OCI-LY3 (cell line): ENCODE measurements around the gene PTN.
"Not testable (repeated sequence)": the region's sequence is repeated elsewhere in the genome, so short reads cannot be mapped to it uniquely, and the experiment has no call there.

Experiments used
- H2AFZ ChIP-seq: fragments of 200-600, 300-600 bp; shearing (Covaris generic); 2 replicates; pipeline ENCODE4 v1.6.0; 2014; ENCODE audit warnings: antibody characterized with exemption, low read depth, low read length
- H3K27ac ChIP-seq: fragments of 200-600, 300-600 bp; sonication (generic); 2 replicates; pipeline ENCODE4 v1.5.1; 2014; ENCODE audit warnings: mild to moderate bottlenecking, low read length, moderate library complexity, mixed read lengths
- H3K27me3 ChIP-seq: fragments of 200-600, 300-600 bp; sonication (generic); 2 replicates; pipeline ENCODE4 v1.6.1; 2014; ENCODE audit warnings: low read depth, low read length, mixed read lengths
- H3K36me3 ChIP-seq: fragments of 200-600, 300-600 bp; sonication (generic); replicated peaks from 2 replicates; pipeline ENCODE3; 2014; ENCODE audit warnings: low read depth, low read length, mixed read lengths
- H3K4me1 ChIP-seq: fragments of 300-600, 200-600 bp; sonication (generic); 2 replicates; pipeline ENCODE4 v1.6.1; 2014; ENCODE audit warnings: low read length, mixed read lengths
- H3K4me2 ChIP-seq: fragments of 200-600, 300-600 bp; sonication (generic); 2 replicates; pipeline ENCODE4 v1.6.1; 2014; ENCODE audit warnings: low read length, mixed read lengths
- H3K4me3 ChIP-seq: fragments of 300-600, 200-600 bp; sonication (generic); 2 replicates; pipeline ENCODE4 v1.5.1; 2014; ENCODE audit warnings: antibody characterized with exemption, mild to moderate bottlenecking, low read length, moderate library complexity
- H3K79me2 ChIP-seq: fragments of 300-600, 200-600 bp; shearing (Covaris generic); 2 replicates; pipeline ENCODE4 v1.6.1; 2014; ENCODE audit warnings: mild to moderate bottlenecking, low read length, mixed read lengths
- H3K9ac ChIP-seq: fragments of 300-600, 200-600 bp; shearing (Covaris generic); 2 replicates; pipeline ENCODE4 v1.6.0; 2014; ENCODE audit warnings: mild to moderate bottlenecking, low read length, moderate library complexity
- H3K9me3 ChIP-seq: fragments of 200-600, 300-600 bp; shearing (Covaris generic); 2 replicates; pipeline ENCODE4 v1.6.1; 2014; ENCODE audit warnings: low read length, mixed read lengths; ENCODE audit not compliant: insufficient read depth
- H4K20me1 ChIP-seq: fragments of 200-600, 300-600 bp; sonication (generic); 2 replicates; pipeline ENCODE4 v1.6.1; 2016; ENCODE audit warnings: low read length, mixed read lengths; ENCODE audit not compliant: insufficient read depth
- EZH2phosphoT487 ChIP-seq: fragments of 200-600 bp; shearing (Covaris generic); IDR thresholded peaks from 2 replicates; pipeline ENCODE4 v1.6.1; 2018; ENCODE audit warnings: antibody characterized with exemption, mixed run types, low read depth
- TF ChIP-seq, protein P1 (sequence below): fragments of 200-600, 300-600 bp; sonication (generic); IDR thresholded peaks from 2 replicates; pipeline ENCODE4 v1.5.1; 2014; ENCODE audit warnings: antibody characterized with exemption, low read length, low read depth

Gene PTN

DNA sequence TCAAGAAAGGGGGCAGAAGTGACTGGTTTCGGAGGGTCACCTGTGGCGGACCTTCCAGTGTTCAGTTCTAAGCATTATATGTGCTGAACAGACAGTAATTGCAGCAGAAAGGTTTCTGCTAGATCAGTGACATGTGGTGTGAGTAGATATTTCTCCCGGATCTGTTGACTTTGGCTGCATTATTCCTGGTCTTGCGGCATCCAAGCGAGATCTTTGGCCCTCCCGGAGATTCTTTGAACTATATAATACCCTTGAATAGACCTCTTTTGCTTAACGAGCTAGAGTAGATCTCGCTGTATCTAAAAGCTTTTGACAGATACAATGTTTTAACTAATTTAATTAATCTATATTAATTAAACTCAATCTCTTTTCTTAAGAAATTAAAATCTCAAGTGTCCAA is 99.8 kb downstream of the PTN start:
- Histone ChIP-seq H3K27ac (no peak overlapping the region), H3K4me2 (no peak overlapping the region), H2AFZ (no peak overlapping the region), H3K36me3 (no peaks in the 10 kb centered on the region), H3K9ac (no peak overlapping the region), H3K79me2 (no peaks in the 10 kb centered on the region), H4K20me1 (no peaks in the 10 kb centered on the region), H3K27me3 (no peaks in the 10 kb centered on the region), H3K9me3 (no peaks in the 10 kb centered on the region), H3K4me1 (no peaks in the 10 kb centered on the region), H3K4me3 (no peak overlapping the region)
- no peak for TF ChIP-seq EZH2phosphoT487
- TF ChIP-seq, protein P1, sequence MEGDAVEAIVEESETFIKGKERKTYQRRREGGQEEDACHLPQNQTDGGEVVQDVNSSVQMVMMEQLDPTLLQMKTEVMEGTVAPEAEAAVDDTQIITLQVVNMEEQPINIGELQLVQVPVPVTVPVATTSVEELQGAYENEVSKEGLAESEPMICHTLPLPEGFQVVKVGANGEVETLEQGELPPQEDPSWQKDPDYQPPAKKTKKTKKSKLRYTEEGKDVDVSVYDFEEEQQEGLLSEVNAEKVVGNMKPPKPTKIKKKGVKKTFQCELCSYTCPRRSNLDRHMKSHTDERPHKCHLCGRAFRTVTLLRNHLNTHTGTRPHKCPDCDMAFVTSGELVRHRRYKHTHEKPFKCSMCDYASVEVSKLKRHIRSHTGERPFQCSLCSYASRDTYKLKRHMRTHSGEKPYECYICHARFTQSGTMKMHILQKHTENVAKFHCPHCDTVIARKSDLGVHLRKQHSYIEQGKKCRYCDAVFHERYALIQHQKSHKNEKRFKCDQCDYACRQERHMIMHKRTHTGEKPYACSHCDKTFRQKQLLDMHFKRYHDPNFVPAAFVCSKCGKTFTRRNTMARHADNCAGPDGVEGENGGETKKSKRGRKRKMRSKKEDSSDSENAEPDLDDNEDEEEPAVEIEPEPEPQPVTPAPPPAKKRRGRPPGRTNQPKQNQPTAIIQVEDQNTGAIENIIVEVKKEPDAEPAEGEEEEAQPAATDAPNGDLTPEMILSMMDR: no peak

DNA sequence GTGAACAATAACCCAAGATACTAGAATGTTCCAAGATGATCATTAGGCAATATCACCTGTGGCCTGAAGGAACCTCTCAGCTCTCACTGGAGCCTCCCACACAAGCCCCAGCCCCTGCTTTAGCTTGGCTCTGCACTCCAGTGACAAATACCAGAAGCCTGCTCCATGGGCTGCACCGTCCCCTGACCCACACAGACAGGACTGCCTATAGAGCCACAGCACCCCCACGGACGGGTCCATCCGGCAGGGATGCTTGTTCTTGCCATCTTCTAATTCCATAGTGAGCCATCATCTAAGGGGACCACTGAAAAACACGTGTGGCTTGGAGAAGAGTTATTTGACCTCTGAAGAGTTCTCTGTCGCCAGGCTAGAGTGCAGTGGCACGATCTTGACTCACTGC is 100.9 kb downstream of the PTN start:
- Histone ChIP-seq H3K36me3 (no peaks in the 10 kb centered on the region), H3K79me2 (no peaks in the 10 kb centered on the region), H3K9ac (no peak overlapping the region), H3K9me3 (no peaks in the 10 kb centered on the region), H3K4me1 (no peaks in the 10 kb centered on the region), H4K20me1 (no peaks in the 10 kb centered on the region), H3K27ac (no peak overlapping the region), H3K27me3 (no peaks in the 10 kb centered on the region), H2AFZ (no peak overlapping the region), H3K4me2 (no peak overlapping the region), H3K4me3 (no peak overlapping the region)
- TF ChIP-seq, protein P1: no peak

DNA sequence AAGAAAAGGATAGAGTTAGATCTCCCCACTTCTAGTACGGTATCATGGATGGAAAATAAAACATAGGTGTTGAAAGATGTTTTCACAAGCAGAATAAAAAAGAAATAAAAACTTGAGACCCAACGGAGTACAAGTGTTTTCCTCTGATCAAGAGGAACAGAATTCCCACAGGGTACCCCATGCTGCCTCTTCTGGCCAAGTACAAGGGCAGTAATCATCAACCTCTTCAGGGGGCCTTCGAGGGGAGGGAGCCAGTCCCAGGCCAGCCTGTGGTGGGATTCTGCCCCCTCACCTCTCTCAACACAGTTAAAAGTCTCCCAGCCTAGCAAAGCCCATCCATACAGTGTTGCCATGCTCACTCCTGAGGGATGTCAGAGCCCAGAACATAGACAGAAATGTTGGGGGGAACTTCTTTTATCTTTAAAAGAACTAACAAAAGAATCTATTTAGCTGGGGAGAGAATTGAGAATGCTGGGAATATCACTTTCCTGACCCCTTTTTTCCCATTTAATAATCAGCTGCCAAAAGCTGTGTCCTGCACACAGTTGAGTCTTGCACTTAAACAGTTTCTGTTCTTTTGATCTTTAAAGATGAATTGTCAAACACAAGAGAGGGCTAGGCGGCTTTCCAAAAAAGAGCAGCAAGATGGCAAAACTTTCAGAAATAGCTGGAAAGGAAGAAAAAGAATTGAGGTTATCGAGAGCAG is 101.7 kb downstream of the PTN start:
- H2AFZ ChIP-seq: no peak overlapping the region
- no peaks in the 10 kb centered on the region for H3K27me3 ChIP-seq
- no peaks in the 10 kb centered on the region for H3K79me2 ChIP-seq
- TF ChIP-seq EZH2phosphoT487: no peak
- TF ChIP-seq, protein P1: no peak
- H4K20me1 ChIP-seq: no peaks in the 10 kb centered on the region
- no peak overlapping the region for H3K4me3 ChIP-seq
- H3K36me3 ChIP-seq: no peaks in the 10 kb centered on the region
- H3K9ac ChIP-seq: no peak overlapping the region
- no peak overlapping the region for H3K27ac ChIP-seq
- H3K4me1 ChIP-seq: no peaks in the 10 kb centered on the region
- H3K4me2 ChIP-seq: no peak overlapping the region
- H3K9me3 ChIP-seq: no peaks in the 10 kb centered on the region

DNA sequence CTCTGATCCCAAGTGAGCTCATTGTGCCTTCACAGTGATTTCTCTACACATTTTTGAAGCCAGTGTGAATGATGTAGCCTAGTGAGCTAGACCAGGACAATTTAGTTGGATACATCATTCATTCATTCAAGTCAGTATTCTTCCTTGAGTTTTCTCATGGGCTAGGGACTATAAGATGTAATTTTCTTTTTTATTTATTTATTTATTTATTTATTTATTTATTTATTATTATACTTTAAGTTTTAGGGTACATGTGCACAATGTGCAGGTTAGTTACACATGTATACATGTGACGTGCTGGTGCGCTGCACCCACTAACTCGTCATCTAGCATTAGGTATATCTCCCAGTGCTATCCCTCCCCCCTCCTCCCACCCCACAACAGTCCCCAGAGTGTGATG is 104.3 kb downstream of the PTN start:
- H2AFZ ChIP-seq, H3K4me1 ChIP-seq, H3K4me3 ChIP-seq, H3K79me2 ChIP-seq, H3K27me3 ChIP-seq, H3K36me3 ChIP-seq, H4K20me1 ChIP-seq, H3K9me3 ChIP-seq, H3K9ac ChIP-seq, H3K27ac ChIP-seq, H3K4me2 ChIP-seq: not testable (repeated sequence)

DNA sequence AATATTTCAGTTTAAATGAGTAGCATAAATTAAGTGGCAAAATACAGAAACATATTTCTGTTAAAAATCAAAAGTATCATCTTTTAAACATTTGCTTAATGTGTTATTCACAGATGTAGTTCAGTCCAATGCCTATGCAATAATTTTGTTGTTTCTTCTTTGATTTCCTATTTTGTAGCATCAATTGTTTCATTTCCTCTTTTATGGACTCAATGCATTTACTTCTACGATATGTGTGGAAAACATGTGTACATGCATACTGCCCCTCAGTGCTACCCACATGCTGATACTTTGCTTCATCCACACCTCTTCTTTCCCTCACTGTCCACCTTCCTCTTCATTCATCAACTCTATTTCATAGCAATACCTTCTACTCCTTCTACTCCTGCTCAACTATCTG is 108.1 kb downstream of the PTN start:
- Histone ChIP-seq H3K4me1 (no peaks in the 10 kb centered on the region), H3K27ac (no peak overlapping the region), H3K27me3 (no peaks in the 10 kb centered on the region), H3K36me3 (no peaks in the 10 kb centered on the region), H3K4me2 (no peak overlapping the region), H3K9ac (no peak overlapping the region), H3K79me2 (no peaks in the 10 kb centered on the region), H4K20me1 (no peaks in the 10 kb centered on the region), H3K9me3 (no peaks in the 10 kb centered on the region), H3K4me3 (no peak overlapping the region), H2AFZ (no peak overlapping the region)
- TF ChIP-seq, protein P1: no peak
- TF ChIP-seq EZH2phosphoT487: no peak
